ENCODE measurements around the gene UBTF. TPM values are rescaled to one million over a fixed set of nuclear protein-coding genes. Genes with fewer than 3 reads are reported as not detected.

Gene UBTF
- total RNA-seq, 1 experiment from 2014 or later: 75.9 TPM

GRCh38 chr17:44155488-44155887 is 64.0 kb downstream of the UBTF start:
- TF ChIP-seq ZNF396 (CRISPR knock-in tag; IDR thresholded peaks at IDR 0.05; ENCODE audit: borderline replicate concordance) (no peak), ESRRA (CRISPR knock-in tag; IDR thresholded peaks at IDR 0.05; ENCODE audit: borderline replicate concordance) (no peak), NR2C2 (CRISPR knock-in tag; IDR thresholded peaks at IDR 0.05) (no peak), FOXJ3 (CRISPR knock-in tag; IDR thresholded peaks at IDR 0.05; ENCODE audit: borderline replicate concordance) (no peak), E2F1 (CRISPR knock-in tag; IDR thresholded peaks at IDR 0.05) (no peak), TP53 (CRISPR knock-in tag; IDR thresholded peaks at IDR 0.05) (no peak), ZNF416 (CRISPR knock-in tag; IDR thresholded peaks at IDR 0.05) (no peak), ZNF671 (CRISPR knock-in tag; IDR thresholded peaks at IDR 0.05) (no peak)
- TF ChIP-seq, protein P1, sequence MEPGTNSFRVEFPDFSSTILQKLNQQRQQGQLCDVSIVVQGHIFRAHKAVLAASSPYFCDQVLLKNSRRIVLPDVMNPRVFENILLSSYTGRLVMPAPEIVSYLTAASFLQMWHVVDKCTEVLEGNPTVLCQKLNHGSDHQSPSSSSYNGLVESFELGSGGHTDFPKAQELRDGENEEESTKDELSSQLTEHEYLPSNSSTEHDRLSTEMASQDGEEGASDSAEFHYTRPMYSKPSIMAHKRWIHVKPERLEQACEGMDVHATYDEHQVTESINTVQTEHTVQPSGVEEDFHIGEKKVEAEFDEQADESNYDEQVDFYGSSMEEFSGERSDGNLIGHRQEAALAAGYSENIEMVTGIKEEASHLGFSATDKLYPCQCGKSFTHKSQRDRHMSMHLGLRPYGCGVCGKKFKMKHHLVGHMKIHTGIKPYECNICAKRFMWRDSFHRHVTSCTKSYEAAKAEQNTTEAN (CRISPR knock-in tag; IDR thresholded peaks at IDR 0.05): no peak
- TF ChIP-seq, protein P2, sequence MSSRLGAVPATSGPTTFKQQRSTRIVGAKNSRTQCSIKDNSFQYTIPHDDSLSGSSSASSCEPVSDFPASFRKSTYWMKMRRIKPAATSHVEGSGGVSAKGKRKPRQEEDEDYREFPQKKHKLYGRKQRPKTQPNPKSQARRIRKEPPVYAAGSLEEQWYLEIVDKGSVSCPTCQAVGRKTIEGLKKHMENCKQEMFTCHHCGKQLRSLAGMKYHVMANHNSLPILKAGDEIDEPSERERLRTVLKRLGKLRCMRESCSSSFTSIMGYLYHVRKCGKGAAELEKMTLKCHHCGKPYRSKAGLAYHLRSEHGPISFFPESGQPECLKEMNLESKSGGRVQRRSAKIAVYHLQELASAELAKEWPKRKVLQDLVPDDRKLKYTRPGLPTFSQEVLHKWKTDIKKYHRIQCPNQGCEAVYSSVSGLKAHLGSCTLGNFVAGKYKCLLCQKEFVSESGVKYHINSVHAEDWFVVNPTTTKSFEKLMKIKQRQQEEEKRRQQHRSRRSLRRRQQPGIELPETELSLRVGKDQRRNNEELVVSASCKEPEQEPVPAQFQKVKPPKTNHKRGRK (CRISPR knock-in tag; IDR thresholded peaks at IDR 0.05; ENCODE audit: borderline replicate concordance): no peak
- TF ChIP-seq, protein P3, sequence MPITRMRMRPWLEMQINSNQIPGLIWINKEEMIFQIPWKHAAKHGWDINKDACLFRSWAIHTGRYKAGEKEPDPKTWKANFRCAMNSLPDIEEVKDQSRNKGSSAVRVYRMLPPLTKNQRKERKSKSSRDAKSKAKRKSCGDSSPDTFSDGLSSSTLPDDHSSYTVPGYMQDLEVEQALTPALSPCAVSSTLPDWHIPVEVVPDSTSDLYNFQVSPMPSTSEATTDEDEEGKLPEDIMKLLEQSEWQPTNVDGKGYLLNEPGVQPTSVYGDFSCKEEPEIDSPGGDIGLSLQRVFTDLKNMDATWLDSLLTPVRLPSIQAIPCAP (CRISPR knock-in tag; IDR thresholded peaks at IDR 0.05): no peak
- Mint-ChIP-seq H3K9me3 (no peaks in the 10 kb centered on the region), H3K27ac (no peak overlapping the region), H3K27me3 (ENCODE audit: low read depth) (no peaks in the 10 kb centered on the region), H3K4me1 (no peaks in the 10 kb centered on the region), H3K4me3 (no peak overlapping the region), H3K36me3 (peaks cover 55% of the 10 kb centered on the region)
- CTCF ChIA-PET: interaction anchor here (3.0 kb wide), 1 partner anchor 13 kb away, joined by 15 read pairs; no protein-coding TSS in a partner anchor
- ATAC-seq (no peak), DNase-seq (ENCODE audit: low spot score) (no peak)
- POLR2A ChIA-PET: no interaction called here

Small RNA genes within 50 kb of the gene (microRNA-seq; reads per million reads assigned to microRNA genes)
- not detected for gene MIR6782 (ENCODE audit: borderline number of aligned reads)

Other genes starting within 250 kb of the UBTF start
- 6.1 to 8.6 TPM (median 7.6 TPM) in 3 replicates for gene NAGS, start 215.1 kb downstream of the UBTF start, total RNA-seq (2021)
- 32.1 to 36.3 TPM (median 32.7 TPM) in 3 replicates for gene TMEM101, start 204.7 kb downstream of the UBTF start, total RNA-seq (2021)
- gene LSM12, start 153.0 kb downstream of the UBTF start, total RNA-seq (2021): 96.8 to 102 TPM (median 98.0 TPM) in 3 replicates
- gene G6PC3, start 148.9 kb downstream of the UBTF start, total RNA-seq (2021): 121 to 122 TPM (median 121 TPM) in 3 replicates
- gene HDAC5, start 96.0 kb downstream of the UBTF start, total RNA-seq (2021): 54.0 to 61.6 TPM (median 59.0 TPM) in 3 replicates
- 22.4 to 23.9 TPM (median 23.7 TPM) in 3 replicates for gene HROB, start 77.7 kb downstream of the UBTF start, total RNA-seq (2021)
- gene ASB16, start 49.0 kb downstream of the UBTF start, total RNA-seq (2021): 0.11 to 0.23 TPM (median 0.14 TPM) in 3 replicates
- gene TMUB2, start 32.7 kb downstream of the UBTF start, total RNA-seq (2021): 21.9 to 26.9 TPM (median 25.3 TPM) in 3 replicates
- gene ATXN7L3, start 19.8 kb downstream of the UBTF start, total RNA-seq (2021): 113 to 124 TPM (median 114 TPM) in 3 replicates
- 0.05 to 0.14 TPM in 2 of 3 replicates, not detected in the other for gene SLC4A1, start 48.5 kb upstream of the UBTF start, total RNA-seq (2021)
- gene RUNDC3A, start 88.9 kb upstream of the UBTF start, total RNA-seq (2021): 5.1 to 6.5 TPM (median 5.2 TPM) in 3 replicates
- gene SLC25A39, start 105.1 kb upstream of the UBTF start, total RNA-seq (2021): 254 to 271 TPM (median 268 TPM) in 3 replicates
- gene GRN, start 125.6 kb upstream of the UBTF start, total RNA-seq (2021): 177 to 185 TPM (median 185 TPM) in 3 replicates
- 28.2 to 29.9 TPM (median 28.5 TPM) in 3 replicates for gene FAM171A2, start 144.2 kb upstream of the UBTF start, total RNA-seq (2021)
- 21.5 to 30.3 TPM (median 28.5 TPM) in 3 replicates for gene ITGA2B, start 170.0 kb upstream of the UBTF start, total RNA-seq (2021)